Neural cell (in vitro differentiated cells): ENCODE results near the gene GAS7. TPM values are rescaled to one million over a fixed set of nuclear protein-coding genes. Genes with fewer than 3 reads are reported as not detected.

ENCODE experiments used
- H2AFZ ChIP-seq: fragments of 200-600, 300-800 bp; sonication (generic), shearing (Covaris generic); 2 replicates; pipeline ENCODE4 v1.6.0; 2014; ENCODE audit warnings: low read depth, mild to moderate bottlenecking, antibody characterized with exemption, low read length, moderate library complexity
- H3F3A ChIP-seq: fragments of 200-600 bp; shearing (Covaris generic); 2 replicates; pipeline ENCODE4 v1.6.1; 2016; ENCODE audit warnings: mild to moderate bottlenecking, moderate library complexity, mixed read lengths, antibody characterized with exemption, low read length; ENCODE audit not compliant: insufficient read depth, poor library complexity, severe bottlenecking
- H3K27ac ChIP-seq: fragments of 200-600, 300-800 bp; sonication (generic), shearing (Covaris generic); 2 replicates; pipeline ENCODE4 v1.5.1; 2014; ENCODE audit warnings: mild to moderate bottlenecking, low read length, moderate library complexity
- H3K27me3 ChIP-seq: fragments of 300-800, 200-600 bp; sonication (generic), shearing (Covaris generic); 2 replicates; pipeline ENCODE4 v1.6.0; 2014; ENCODE audit warnings: mild to moderate bottlenecking, low read depth, low read length, moderate library complexity; ENCODE audit not compliant: insufficient read depth
- H3K36me3 ChIP-seq: fragments of 300-800, 200-600 bp; sonication (generic), shearing (Covaris generic); 2 replicates; pipeline ENCODE4 v1.5.1; 2014; ENCODE audit warnings: mild to moderate bottlenecking, antibody characterized with exemption, low read length, moderate library complexity; ENCODE audit not compliant: insufficient read depth
- H3K4me2 ChIP-seq: fragments of 300-800, 200-600 bp; sonication (generic), shearing (Covaris generic); 2 replicates; pipeline ENCODE4 v1.6.0; 2014; ENCODE audit warnings: mild to moderate bottlenecking, low read length
- H3K4me3 ChIP-seq: fragments of 300-800, 200-600 bp; sonication (generic), shearing (Covaris generic); 2 replicates; pipeline ENCODE4 v1.5.1; 2014; ENCODE audit warnings: mild to moderate bottlenecking, low read length, moderate library complexity
- H3K79me2 ChIP-seq: fragments of 200-600 bp; shearing (Covaris generic); replicated peaks from 2 replicates; pipeline ENCODE4 v1.6.0; 2014; ENCODE audit warnings: mild to moderate bottlenecking, low read length, moderate library complexity; ENCODE audit not compliant: insufficient read depth
- H3K9ac ChIP-seq: fragments of 300-800, 200-600 bp; sonication (generic), shearing (Covaris generic); 2 replicates; pipeline ENCODE4 v1.6.1; 2016; ENCODE audit warnings: mild to moderate bottlenecking, low read length, mixed read lengths
- H3K9me2 ChIP-seq: fragments of 200-600 bp; shearing (Covaris generic); 2 replicates; pipeline ENCODE4 v1.6.1; 2016; ENCODE audit warnings: mild to moderate bottlenecking, low read length, mixed read lengths; ENCODE audit not compliant: insufficient read depth
- H3K9me3 ChIP-seq: fragments of 200-600, 300-800 bp; sonication (generic), shearing (Covaris generic); 2 replicates; pipeline ENCODE4 v1.6.1; 2016; ENCODE audit warnings: mild to moderate bottlenecking, mixed run types, low read length, moderate library complexity, mixed read lengths
- H4K20me1 ChIP-seq: fragments of 200-600 bp; shearing (Covaris generic); 2 replicates; pipeline ENCODE4 v1.6.1; 2016; ENCODE audit warnings: mild to moderate bottlenecking, mixed run types; ENCODE audit not compliant: insufficient read depth
- EP300 ChIP-seq: fragments of 450-650 bp; conservative IDR thresholded peaks from 2 replicates; pipeline ENCODE4 v1.6.1; 2014; ENCODE audit warnings: antibody characterized with exemption, mild to moderate bottlenecking, moderate library complexity; ENCODE audit not compliant: poor library complexity, severe bottlenecking
- EZH2 ChIP-seq: fragments of 200-600, 300-800 bp; shearing (Covaris generic), sonication (generic); IDR thresholded peaks from 2 replicates; pipeline ENCODE4 v1.6.1; 2014; ENCODE audit warnings: antibody characterized with exemption, low read length, borderline replicate concordance, mild to moderate bottlenecking; ENCODE audit not compliant: insufficient read depth, poor library complexity, severe bottlenecking
- MXI1 ChIP-seq: fragments of 450-650 bp; conservative IDR thresholded peaks from 2 replicates; pipeline ENCODE4 v1.6.1; 2014; ENCODE audit warnings: antibody characterized with exemption, mild to moderate bottlenecking; ENCODE audit not compliant: poor library complexity, severe bottlenecking
- POLR2AphosphoS5 ChIP-seq: IDR thresholded peaks from 2 replicates; pipeline ENCODE4 v1.6.1; 2012
- RAD21 ChIP-seq: fragments of 450-650 bp; conservative IDR thresholded peaks from 2 replicates; pipeline ENCODE4 v1.6.1; 2014; ENCODE audit warnings: antibody characterized with exemption, mild to moderate bottlenecking, moderate library complexity
- SMC3 ChIP-seq: fragments of 450-650 bp; conservative IDR thresholded peaks from 2 replicates; pipeline ENCODE4 v1.6.1; 2014; ENCODE audit warnings: antibody characterized with exemption, mild to moderate bottlenecking, moderate library complexity; ENCODE audit not compliant: poor library complexity
- TAF1 ChIP-seq: IDR thresholded peaks from 2 replicates; pipeline ENCODE4 v1.6.1; 2012; ENCODE audit warnings: low read depth
- polyA plus RNA-seq: library from polyadenylated mRNA; depleted of rRNA; stranded (reverse); fragments of >200 nt; gene quantifications from 2 replicates; pipeline ENCODE4 v1.2.3, GENCODE V29; 2014
- TF ChIP-seq, protein P1 (sequence below): IDR thresholded peaks from 2 replicates; pipeline ENCODE4 v1.6.1; 2012; ENCODE audit warnings: borderline replicate concordance
- TF ChIP-seq, protein P2 (sequence below): fragments of 450-650 bp; IDR thresholded peaks from 2 replicates; pipeline ENCODE4 v1.5.1; 2014; ENCODE audit warnings: antibody characterized with exemption, mild to moderate bottlenecking, moderate library complexity; ENCODE audit not compliant: poor library complexity, severe bottlenecking

The GAS7 gene
- polyA plus RNA-seq, 1 donor from 2014 or later, result 23.6 TPM

DNA sequence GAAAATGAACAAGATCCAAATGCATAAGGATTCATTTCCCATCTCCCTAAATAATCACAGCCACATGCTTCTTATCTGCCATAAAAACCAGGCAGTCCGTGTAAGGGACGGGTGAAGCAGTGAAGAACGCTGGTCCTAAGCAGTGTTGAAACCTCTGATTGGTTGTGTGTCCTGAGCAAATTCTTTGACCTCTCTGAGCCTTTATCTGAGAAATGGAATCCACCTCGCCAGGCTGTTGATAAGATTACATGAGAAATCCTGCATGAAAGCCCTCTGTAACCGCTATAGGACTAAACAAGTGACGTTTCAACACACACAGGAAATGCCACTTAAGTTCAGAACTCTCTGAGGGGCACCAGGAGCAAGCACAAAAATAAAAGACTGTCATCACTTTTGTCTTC lies 26.8 kb downstream of the GAS7 start:
- no peaks in the 10 kb centered on the region for H4K20me1 ChIP-seq
- no peak overlapping the region for H3K4me3 ChIP-seq
- no peak overlapping the region for H3K27ac ChIP-seq
- H3K9ac ChIP-seq, result no peak overlapping the region
- H3K9me2 ChIP-seq, result no peaks in the 10 kb centered on the region
- H3K27me3 ChIP-seq, result no peaks in the 10 kb centered on the region
- no peaks in the 10 kb centered on the region for H3K79me2 ChIP-seq
- no peaks in the 10 kb centered on the region for H3F3A ChIP-seq
- peaks cover 5% of the 10 kb centered on the region for H3K9me3 ChIP-seq
- H3K4me2 ChIP-seq, result no peak overlapping the region
- H2AFZ ChIP-seq, result no peak overlapping the region
- H3K36me3 ChIP-seq, result no peaks in the 10 kb centered on the region
- TF ChIP-seq, protein P1, sequence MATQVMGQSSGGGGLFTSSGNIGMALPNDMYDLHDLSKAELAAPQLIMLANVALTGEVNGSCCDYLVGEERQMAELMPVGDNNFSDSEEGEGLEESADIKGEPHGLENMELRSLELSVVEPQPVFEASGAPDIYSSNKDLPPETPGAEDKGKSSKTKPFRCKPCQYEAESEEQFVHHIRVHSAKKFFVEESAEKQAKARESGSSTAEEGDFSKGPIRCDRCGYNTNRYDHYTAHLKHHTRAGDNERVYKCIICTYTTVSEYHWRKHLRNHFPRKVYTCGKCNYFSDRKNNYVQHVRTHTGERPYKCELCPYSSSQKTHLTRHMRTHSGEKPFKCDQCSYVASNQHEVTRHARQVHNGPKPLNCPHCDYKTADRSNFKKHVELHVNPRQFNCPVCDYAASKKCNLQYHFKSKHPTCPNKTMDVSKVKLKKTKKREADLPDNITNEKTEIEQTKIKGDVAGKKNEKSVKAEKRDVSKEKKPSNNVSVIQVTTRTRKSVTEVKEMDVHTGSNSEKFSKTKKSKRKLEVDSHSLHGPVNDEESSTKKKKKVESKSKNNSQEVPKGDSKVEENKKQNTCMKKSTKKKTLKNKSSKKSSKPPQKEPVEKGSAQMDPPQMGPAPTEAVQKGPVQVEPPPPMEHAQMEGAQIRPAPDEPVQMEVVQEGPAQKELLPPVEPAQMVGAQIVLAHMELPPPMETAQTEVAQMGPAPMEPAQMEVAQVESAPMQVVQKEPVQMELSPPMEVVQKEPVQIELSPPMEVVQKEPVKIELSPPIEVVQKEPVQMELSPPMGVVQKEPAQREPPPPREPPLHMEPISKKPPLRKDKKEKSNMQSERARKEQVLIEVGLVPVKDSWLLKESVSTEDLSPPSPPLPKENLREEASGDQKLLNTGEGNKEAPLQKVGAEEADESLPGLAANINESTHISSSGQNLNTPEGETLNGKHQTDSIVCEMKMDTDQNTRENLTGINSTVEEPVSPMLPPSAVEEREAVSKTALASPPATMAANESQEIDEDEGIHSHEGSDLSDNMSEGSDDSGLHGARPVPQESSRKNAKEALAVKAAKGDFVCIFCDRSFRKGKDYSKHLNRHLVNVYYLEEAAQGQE, result no peak
- TF ChIP-seq EZH2 (no peak), SMC3 (no peak), RAD21 (no peak), POLR2AphosphoS5 (no peak), EP300 (no peak), MXI1 (no peak), TAF1 (no peak)
- TF ChIP-seq, protein P2, sequence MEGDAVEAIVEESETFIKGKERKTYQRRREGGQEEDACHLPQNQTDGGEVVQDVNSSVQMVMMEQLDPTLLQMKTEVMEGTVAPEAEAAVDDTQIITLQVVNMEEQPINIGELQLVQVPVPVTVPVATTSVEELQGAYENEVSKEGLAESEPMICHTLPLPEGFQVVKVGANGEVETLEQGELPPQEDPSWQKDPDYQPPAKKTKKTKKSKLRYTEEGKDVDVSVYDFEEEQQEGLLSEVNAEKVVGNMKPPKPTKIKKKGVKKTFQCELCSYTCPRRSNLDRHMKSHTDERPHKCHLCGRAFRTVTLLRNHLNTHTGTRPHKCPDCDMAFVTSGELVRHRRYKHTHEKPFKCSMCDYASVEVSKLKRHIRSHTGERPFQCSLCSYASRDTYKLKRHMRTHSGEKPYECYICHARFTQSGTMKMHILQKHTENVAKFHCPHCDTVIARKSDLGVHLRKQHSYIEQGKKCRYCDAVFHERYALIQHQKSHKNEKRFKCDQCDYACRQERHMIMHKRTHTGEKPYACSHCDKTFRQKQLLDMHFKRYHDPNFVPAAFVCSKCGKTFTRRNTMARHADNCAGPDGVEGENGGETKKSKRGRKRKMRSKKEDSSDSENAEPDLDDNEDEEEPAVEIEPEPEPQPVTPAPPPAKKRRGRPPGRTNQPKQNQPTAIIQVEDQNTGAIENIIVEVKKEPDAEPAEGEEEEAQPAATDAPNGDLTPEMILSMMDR, result no peak

DNA sequence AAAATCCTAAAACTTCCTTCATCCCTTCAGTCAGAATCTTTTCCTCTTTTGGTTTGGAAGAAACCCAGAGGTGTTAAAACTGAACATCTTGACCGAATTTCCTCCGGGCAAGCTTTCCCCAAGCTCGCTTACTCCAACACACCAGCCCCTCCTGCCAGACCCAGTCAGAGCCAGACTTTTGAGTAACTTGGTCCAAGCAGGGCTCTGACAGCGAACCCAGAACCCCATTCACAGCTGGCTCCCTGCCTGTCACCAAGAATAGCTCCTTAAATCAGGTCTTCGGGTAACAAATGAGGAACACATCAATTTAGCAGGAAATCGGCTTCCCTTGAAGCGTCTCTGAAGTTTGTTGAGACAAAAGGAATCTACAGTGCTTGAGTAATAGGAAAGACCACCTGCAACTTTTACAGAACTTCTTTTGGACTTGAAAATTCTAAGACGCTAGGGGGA lies 27.3 kb downstream of the GAS7 start:
- no peaks in the 10 kb centered on the region for H3K27me3 ChIP-seq
- no peak overlapping the region for H3K4me2 ChIP-seq
- H3K4me3 ChIP-seq, result no peak overlapping the region
- TF ChIP-seq EZH2 (no peak), EP300 (no peak)
- no peaks in the 10 kb centered on the region for H3K36me3 ChIP-seq
- H3K27ac ChIP-seq, result no peak overlapping the region
- H3K79me2 ChIP-seq, result no peaks in the 10 kb centered on the region
- no peaks in the 10 kb centered on the region for H4K20me1 ChIP-seq
- no peak overlapping the region for H3K9ac ChIP-seq
- H3K9me2 ChIP-seq, result no peaks in the 10 kb centered on the region
- H3F3A ChIP-seq, result no peaks in the 10 kb centered on the region
- H2AFZ ChIP-seq, result no peak overlapping the region
- peaks cover 5% of the 10 kb centered on the region for H3K9me3 ChIP-seq

DNA sequence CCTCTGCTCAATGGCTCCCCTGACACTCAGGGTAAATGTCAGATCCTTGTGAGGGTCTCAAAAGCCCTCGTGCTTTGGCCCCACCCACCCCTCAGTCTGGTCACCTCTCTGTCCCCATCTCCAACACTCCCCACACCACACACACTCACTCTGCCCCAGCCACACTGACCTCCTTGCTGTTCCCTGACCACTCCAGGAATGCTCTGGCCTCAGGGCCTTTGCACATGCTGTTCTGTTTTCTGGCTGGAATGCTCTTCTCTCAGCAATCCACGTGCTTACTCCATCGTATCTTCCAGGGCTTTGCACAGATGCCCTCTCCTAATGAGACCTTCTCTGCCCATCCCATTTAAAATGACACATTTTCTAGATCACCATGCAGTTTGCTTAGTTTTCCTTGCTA lies 28.2 kb downstream of the GAS7 start:
- no peak for TF ChIP-seq EP300
- TF ChIP-seq RAD21, result no peak
- TF ChIP-seq MXI1, result no peak
- no peak for TF ChIP-seq EZH2
- TF ChIP-seq, protein P1, result no peak
- TF ChIP-seq TAF1, result no peak
- TF ChIP-seq, protein P2, result no peak
- TF ChIP-seq SMC3, result no peak
- no peak for TF ChIP-seq POLR2AphosphoS5
- H3K4me2 ChIP-seq, result no peak overlapping the region

More for the DNA sequence above, 28.2 kb downstream of the GAS7 start:
- H3K9me3 ChIP-seq, result peaks cover 5% of the 10 kb centered on the region
- H2AFZ ChIP-seq, result no peak overlapping the region
- H3K9me2 ChIP-seq, result no peaks in the 10 kb centered on the region
- no peak overlapping the region for H3K9ac ChIP-seq
- no peaks in the 10 kb centered on the region for H3F3A ChIP-seq
- no peaks in the 10 kb centered on the region for H3K79me2 ChIP-seq
- no peak overlapping the region for H3K27ac ChIP-seq
- no peaks in the 10 kb centered on the region for H3K27me3 ChIP-seq
- no peaks in the 10 kb centered on the region for H3K36me3 ChIP-seq
- H3K4me3 ChIP-seq, result no peak overlapping the region
- no peaks in the 10 kb centered on the region for H4K20me1 ChIP-seq
